Fibroblast of skin of scalp (primary cell): ENCODE results near the gene FILIP1L.
"Not testable (repeated sequence)": the region's sequence is repeated elsewhere in the genome, so short reads cannot be mapped to it uniquely, and the experiment has no call there.

Experiments
- DNase-seq: peaks from one replicate; pipeline ENCODE4 v3.0.0-alpha.2; 2013

FILIP1L gene

GRCh38 chr3:100097919-100098783 lies 16.1 kb downstream of the FILIP1L start:
- no peak for DNase-seq

GRCh38 chr3:100096866-100097265 lies 17.4 kb downstream of the FILIP1L start:
- no peak for DNase-seq

DNA sequence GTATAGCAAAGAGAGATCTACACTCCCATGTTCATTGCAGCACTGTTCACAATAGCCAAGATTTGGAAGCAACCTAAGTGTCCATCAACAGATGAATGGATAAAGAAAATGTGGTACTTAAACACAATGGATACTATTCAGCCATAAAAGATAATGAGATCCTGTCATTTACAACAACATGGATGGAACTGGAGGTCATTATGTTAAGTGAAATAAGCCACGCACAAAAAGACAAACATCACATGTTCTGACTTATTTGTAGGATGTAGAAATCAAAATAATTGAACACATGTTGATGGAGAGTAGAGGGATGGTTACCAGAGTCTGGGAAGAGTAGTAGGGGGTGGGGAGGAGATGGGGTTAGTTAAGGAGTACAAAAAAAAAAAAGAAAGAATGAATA lies 18.0 kb downstream of the FILIP1L start:
- not testable (repeated sequence) for DNase-seq

DNA sequence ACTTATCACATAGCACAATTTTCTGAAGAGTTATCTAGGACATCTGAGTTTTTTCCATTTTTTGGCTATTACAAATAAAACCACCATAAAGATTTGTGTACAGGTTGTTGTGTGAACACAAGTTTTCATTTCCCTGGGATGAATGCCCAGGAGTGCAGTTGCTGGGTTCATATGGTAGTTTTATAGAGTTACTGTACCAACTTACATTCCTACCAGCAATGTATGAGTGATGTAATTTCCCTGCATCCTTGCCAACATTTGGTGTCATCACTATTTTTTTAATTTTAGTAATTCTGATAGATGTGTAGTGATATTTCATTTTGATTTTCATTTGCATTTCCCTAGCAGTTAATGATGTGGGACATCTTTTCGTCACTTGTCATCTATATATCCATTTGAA lies 20.5 kb downstream of the FILIP1L start:
- DNase-seq: peak; percentile 52

DNA sequence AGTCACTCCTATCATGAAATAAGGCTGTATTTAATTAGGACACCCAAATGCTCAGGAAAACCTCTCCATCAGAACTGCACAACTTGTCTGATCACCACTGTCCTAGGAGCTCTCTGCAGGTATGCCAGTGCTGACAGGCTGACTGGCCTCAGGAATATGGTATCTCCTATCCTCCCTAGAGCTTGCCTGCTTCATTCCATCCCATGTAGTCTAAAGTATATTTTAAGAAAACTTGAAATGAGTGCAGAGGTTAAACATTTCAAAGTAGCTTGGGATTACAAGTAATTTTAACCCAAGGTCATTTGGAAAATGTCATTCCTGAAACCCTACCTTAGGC lies 23.7 kb downstream of the FILIP1L start:
- no peak for DNase-seq

DNA sequence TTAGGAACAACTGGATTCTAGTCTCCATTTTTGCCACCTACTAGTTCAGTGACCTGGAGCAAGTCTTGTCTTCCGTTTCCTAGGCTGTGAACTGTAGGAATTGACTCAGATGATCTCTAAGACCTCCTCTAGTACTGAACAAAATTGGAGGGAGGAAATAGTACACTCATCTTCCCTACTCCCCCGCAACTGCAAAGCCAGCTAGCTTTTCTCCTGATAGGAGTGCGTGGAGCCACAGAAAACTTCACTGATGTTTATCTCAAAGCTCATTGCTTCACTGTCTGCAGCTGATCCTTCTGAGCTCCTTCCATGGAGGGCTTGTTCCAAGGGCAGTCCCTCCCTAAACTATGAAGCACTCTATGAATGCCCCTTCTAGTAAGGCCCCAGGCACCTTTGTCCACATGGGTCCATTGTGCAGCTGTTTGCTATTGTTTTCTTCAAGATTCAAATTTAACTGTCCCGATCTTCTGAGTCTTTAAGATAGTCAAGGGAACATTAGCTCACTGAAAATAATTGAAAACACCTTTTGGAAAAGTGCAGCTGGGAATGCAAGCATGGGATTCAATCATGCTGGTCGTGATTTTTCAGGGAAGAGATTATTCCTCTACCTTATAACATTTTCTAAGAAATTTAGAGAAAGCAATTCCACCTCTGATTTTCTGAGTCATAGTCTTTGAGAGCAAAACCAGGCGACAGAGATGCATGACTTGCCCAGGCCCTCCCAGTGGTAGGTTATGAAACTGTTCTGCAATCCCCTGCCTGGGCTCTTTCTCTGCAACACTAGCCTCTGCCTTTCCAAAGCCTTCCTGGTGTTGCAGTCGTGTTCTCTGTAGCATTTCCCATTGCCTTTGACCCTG lies 24.3 kb downstream of the FILIP1L start:
- peak; percentile 67 for DNase-seq

DNA sequence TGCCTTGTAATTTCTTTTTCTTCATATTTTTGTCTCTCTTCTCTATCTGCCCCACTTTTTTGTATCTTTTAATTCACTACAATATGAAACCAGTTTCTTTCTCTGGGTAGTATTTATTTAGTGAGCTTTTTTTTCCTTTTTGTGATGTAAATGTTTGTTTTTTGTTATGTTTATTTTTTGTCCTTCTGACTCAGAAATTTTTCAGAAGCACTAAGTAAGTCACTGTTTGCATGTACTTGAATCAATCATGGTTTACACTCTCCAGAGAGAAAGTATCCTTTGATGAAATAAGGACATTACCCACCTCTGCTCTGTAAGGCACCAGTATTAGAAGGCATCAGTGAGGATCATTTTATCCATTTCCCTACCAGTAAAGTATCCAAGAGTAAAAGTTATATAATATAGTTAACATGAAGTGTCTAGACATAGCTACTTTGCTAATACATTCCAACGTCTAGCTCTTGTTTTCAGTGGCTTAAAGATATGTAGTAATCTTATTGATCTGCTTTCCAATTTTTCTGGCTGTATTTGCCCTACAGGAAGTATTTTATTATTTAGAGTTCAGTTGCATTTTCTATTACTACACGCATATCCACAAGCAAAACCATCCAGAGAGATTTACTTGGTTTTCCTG lies 25.4 kb downstream of the FILIP1L start:
- DNase-seq: no peak

- peak; percentile 84 for DNase-seq
These were observed 27.1 kb downstream of the FILIP1L start for GRCh38 chr3:100087198-100087597.

GRCh38 chr3:100086401-100086800 lies 27.9 kb downstream of the FILIP1L start:
- no peak for DNase-seq

- DNase-seq: no peak
These were observed 30.0 kb downstream of the FILIP1L start for GRCh38 chr3:100084100-100084806.

DNA sequence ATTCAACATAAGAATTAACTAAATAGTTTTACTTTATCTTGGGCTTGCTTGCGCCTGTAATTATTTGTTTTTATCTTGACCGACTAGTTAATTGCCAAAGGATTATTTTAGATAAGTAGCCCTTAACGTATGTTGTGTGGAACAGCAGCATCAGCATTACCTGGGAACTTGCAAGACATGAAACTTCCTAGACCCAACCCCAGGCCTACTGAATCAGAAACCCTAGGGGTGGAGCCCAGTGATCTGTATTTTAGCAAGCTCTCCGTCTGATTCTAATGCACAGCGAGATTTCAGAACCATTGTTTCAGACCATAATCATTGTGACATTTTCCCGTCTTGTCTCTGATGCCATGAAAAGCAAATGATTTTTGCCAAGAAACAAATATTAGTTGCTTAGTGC lies 31.1 kb downstream of the FILIP1L start:
- DNase-seq: no peak

DNA sequence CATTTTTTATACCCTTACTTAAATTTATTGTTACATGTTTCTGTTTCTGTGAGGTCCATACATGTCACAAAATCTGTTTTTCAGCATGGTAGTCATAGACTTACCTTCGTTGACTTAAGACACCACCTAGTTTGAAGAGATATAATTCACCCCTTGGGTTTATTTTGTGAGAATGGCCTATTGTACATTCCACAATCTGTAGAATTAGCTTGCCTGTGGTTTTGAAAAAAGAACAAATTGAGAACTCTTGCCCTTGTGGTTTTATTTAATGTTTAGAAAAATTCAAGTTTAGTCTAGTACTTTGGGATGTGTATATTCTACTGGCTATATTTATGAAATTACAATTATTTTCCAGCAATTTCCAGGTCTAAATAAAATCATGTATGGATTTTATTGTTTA lies 31.6 kb downstream of the FILIP1L start:
- DNase-seq: peak; percentile 66

- peak; percentile 81 for DNase-seq
These were observed 32.2 kb downstream of the FILIP1L start for GRCh38 chr3:100081986-100082692.

DNA sequence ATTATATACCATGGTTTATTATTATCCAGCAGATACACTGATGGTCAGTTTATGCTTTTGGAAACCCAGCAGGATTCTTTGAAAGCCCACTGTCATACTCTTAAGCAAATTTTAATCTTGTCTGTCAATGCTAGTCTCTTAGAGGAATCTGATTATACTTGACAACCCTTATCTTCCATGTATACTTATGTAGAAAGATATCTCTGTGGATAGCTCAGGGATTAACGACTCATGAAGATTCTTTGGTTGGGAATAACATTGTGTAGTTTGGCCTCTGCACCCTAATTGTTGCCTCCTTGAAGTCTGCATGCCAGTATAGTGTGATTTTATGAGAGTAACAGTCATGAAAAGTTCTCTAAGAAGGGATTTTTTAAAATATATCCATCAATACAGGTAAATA lies 33.0 kb downstream of the FILIP1L start:
- DNase-seq: peak; percentile 42

DNA sequence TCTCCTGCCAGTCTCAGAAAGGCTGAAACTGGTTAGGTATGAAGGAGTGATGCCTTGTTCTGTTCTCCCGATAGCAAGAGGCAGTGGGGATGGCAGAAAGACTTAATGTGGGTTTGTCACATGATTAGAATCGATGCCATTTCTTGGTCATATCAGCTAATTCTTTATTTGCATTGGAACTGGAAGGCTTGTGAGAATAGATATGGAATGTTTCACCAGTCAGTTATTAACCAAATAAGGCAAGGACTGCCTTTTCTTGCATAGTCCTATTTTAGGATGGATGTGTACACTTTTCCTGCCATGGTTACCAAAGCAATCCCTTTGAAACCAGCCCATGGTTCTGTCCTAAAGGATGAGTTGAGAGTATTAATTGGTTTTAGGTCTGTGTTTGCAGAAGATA lies 33.7 kb downstream of the FILIP1L start:
- peak; percentile 90 for DNase-seq

GRCh38 chr3:100079328-100079727 lies 35.0 kb downstream of the FILIP1L start:
- DNase-seq: no peak

- DNase-seq: no peak
These were observed 37.4 kb downstream of the FILIP1L start for GRCh38 chr3:100076731-100077529.

DNA sequence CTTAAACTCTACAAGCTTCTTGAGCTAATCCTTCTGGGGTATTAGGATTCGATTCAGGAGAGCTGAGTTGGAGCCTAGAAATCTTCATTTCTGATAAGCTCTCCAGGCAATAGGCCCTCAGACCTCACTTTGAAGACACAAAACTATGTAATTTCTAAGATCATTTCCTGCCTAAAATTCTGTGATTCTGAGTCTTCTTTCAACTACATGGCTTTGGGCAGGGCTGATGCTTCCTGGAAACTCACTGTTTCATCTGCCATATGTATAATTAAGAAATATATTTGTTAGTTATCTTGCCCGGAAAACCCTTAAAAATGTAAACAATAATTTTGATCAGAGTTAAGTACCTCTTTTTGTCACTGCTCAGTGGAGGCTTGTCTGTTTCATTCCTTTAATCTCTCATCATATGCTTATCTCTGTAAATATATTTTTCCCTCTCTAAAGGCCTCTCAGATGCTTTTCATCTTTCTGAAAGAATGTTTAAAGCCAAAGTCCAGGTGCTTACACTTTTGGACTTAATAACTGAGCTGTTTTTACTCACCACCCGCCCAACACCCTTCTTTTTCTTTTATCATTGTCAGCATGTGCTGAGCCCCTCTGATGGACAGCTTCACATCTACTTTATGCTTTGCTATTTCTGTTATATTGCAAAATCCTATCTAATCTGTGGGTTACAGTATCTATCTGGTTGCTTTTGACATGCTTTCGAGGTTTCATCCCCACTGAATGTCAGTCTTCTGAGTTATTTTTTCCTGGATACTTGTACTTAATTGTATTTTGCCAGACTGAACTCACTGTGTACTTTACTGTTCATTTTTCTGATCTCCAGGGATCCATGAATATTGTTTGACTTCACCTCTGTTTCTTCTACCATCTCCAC lies 38.2 kb downstream of the FILIP1L start:
- no peak for DNase-seq

- no peak for DNase-seq
These were observed 39.1 kb downstream of the FILIP1L start for GRCh38 chr3:100075196-100075595.

- peak; percentile 92 for DNase-seq
These were observed 40.5 kb downstream of the FILIP1L start for GRCh38 chr3:100073714-100074307.
